ENCODE results near the gene CAMK1D.

CAMK1D gene

DNA sequence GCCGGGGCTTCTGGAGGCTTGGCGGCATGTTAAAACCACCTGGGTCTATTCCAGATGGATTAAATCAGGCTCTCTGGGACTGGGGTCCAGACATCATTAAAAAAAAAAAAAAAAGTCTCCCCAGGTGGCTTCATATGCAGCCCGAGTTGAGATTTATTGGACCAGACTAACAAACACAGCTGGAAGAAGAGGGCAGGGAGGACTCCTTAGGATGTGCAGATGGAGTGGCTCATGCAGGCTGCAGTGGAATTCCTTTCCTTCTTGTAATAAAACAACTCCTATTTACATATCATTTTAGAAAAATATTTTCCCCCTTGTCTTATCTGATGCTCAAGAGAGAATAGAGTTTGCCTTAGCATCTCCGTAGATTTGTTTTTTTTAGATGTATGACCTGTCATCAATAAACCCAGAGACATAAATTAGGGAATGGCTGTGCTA, 238.1 kb downstream of the CAMK1D start:
- no peak for DNase-seq (ENCODE audit: insufficient read length, low spot score)
- no peak for TF ChIP-seq POLR2A (IDR thresholded peaks at IDR 0.05; ENCODE audit: low read depth, low read length)
- FAIRE-seq: no peak

- FAIRE-seq: no peak
- no peak for DNase-seq (ENCODE audit: insufficient read length, low spot score)
- TF ChIP-seq POLR2A (IDR thresholded peaks at IDR 0.05; ENCODE audit: low read depth, low read length): no peak
Measured at GRCh38 chr10:12588091-12588860, 238.9 kb downstream of the CAMK1D start.

- FAIRE-seq (no peak), DNase-seq (ENCODE audit: insufficient read length, low spot score) (no peak)
- no peak for TF ChIP-seq POLR2A (IDR thresholded peaks at IDR 0.05; ENCODE audit: low read depth, low read length)
Measured at GRCh38 chr10:12589291-12589690, 239.9 kb downstream of the CAMK1D start.

DNA sequence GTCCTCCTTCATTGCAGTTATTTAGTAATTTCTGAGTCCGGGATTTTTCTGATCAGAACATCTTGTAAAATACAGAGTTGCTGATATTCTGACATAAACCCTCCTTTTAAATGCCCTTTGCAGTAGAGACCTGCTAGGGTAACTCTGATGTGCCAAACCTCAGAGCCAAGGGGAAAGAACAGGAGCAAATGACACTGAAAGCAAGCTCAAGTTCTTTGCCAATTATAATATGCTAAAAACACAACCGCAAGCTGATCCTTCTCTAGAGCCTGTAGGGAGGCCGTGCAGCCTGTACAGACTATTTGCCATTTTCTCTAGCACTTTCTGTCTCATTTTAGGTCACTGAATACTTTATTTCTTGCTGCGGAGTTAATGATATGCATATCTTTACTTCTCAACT, 240.4 kb downstream of the CAMK1D start:
- DNase-seq (ENCODE audit: insufficient read length, low spot score): no peak
- FAIRE-seq: no peak
- TF ChIP-seq POLR2A (IDR thresholded peaks at IDR 0.05; ENCODE audit: low read depth, low read length): no peak

DNA sequence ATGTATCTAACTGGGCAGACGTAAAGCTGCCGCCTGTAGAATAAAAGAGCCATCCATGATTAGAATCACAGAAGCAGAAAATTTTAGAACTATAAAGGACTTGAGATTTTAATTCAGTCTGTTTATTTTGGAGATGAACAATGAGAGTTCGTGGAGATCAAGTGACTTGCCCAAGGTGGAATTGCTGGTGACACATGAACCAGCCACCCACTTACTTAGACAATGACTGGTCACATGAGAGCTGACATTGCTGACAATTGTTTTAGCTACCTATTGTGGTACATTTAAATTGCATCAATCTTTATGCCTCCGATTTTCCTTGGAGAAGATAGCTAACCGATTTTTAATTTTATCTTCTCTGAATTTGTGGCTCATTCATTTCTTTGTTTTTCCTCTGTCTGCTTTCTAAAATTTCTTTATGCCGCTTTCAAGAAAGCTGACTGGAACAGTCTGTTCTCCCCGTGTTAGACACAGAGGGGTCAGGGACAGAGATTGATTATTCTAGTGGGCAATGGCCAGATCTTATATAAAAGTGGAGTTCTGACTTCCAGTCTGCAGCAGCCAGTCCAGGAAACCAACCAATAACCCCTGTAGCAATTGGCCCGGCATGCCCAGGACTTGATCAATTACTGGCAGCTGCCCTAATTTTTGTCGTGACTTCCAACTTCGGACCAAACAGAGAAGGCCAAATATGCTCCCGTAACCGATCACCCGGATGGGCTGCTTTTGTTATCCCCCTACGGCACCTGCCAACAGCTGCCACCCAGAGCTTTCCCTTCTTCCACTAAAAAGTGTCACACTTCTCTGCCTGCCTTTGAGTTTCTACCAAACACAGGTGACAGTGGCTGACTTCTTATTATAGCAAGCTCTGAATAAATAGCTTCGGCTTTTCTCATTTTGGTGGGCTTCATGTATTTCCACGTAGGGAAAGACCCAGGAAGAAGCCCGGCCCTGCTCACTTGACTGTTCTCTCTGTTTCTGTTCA, 241.6 kb downstream of the CAMK1D start:
- no peak for TF ChIP-seq POLR2A (IDR thresholded peaks at IDR 0.05; ENCODE audit: low read depth, low read length)
- FAIRE-seq (peak; percentile 20), DNase-seq (ENCODE audit: insufficient read length, low spot score) (no peak)

DNA sequence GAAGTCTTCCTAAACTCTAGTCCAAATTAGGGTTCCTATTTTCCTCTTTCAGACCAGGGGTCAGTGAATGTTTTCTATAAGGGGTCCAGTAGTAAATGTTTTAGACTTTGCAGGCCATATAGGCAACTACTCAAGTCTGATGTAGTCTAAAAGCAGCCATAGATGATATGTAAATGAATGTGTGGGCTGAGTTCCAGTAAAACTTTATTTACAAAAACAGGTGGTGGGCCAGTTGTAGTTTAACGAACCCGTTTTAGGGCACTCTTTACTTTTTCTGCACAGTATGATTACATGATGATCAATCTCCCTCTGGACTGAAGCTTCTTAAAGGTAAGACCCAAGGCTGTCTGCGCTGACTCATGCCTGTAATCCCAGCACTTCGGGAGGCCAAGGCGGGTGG, 243.6 kb downstream of the CAMK1D start:
- DNase-seq (ENCODE audit: insufficient read length, low spot score) (no peak), FAIRE-seq (no peak)
- TF ChIP-seq POLR2A (IDR thresholded peaks at IDR 0.05; ENCODE audit: low read depth, low read length): no peak

DNA sequence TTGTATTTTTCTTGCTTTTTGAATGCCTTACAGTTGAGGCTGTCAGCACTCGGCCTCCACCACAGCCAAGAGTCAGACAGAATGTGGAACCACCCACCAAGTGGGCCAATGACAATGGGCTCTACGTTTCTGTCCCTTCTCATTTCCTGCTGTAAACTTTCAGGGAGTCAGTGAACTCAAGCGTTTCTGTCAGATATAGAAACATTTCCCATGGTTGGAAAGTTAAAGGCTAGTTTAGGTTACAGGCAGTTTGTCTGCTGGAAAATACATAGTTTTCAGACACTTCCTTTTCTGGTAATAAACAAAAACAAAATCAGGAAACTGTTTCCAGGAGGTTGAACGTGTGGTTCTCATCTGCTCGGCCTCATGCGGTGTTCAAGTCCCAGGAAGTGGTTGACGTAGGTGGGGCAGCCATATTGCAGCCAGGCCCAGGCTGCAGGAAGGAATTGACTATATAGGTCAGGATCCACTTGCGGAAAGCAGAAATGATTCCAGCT, 245.1 kb downstream of the CAMK1D start:
- TF ChIP-seq POLR2A (IDR thresholded peaks at IDR 0.05; ENCODE audit: low read depth, low read length): no peak
- FAIRE-seq (no peak), DNase-seq (ENCODE audit: insufficient read length, low spot score) (no peak)

- FAIRE-seq: no peak
- no peak for DNase-seq (ENCODE audit: insufficient read length, low spot score)
- no peak for TF ChIP-seq POLR2A (IDR thresholded peaks at IDR 0.05; ENCODE audit: low read depth, low read length)
Measured at GRCh38 chr10:12595936-12596576, 246.7 kb downstream of the CAMK1D start.

- TF ChIP-seq POLR2A (IDR thresholded peaks at IDR 0.05; ENCODE audit: low read depth, low read length): no peak
- DNase-seq (ENCODE audit: insufficient read length, low spot score) (no peak), FAIRE-seq (no peak)
Measured at GRCh38 chr10:12597176-12597575, 247.8 kb downstream of the CAMK1D start.

GRCh38 chr10:12597788-12598765, 248.7 kb downstream of the CAMK1D start:
- TF ChIP-seq POLR2A (IDR thresholded peaks at IDR 0.05; ENCODE audit: low read depth, low read length): no peak
- no peak for FAIRE-seq
- DNase-seq (ENCODE audit: insufficient read length, low spot score): no peak

DNA sequence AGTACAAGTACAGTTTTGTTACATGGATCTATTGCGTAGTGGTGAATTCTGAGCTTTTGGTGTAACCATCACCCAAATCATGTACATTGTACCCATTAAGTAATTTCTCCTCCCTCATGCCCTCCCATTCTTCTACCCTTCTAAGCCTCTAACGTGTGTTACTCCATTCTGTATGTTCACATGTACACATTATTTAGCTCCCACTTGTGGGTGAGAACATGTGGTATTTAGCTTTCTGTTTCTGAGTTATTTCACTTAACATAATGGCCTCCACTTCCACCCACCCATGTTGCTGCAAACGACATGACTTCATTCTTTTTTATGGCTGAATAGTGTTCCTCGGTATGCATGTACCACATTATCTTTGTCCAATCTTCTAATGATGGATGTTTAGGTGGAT, 251.3 kb downstream of the CAMK1D start:
- TF ChIP-seq POLR2A (IDR thresholded peaks at IDR 0.05; ENCODE audit: low read depth, low read length): no peak
- no peak for FAIRE-seq
- DNase-seq (ENCODE audit: insufficient read length, low spot score): no peak

GRCh38 chr10:12602521-12602920, 253.2 kb downstream of the CAMK1D start:
- DNase-seq (ENCODE audit: insufficient read length, low spot score) (no peak), FAIRE-seq (no peak)
- TF ChIP-seq POLR2A (IDR thresholded peaks at IDR 0.05; ENCODE audit: low read depth, low read length): no peak

Data from H54 (cell line).